GM12878 (cell line): ENCODE measurements around the gene AOPEP. TPM values are rescaled to one million over a fixed set of nuclear protein-coding genes. Genes with fewer than 3 reads are reported as not detected.

Experiments
- ATAC-seq: fragments of 200-7000 bp; cut with Tn5 transposase; 3 replicates; pipeline ENCODE4 v1.9.1; 2020; ENCODE audit warnings: mild to moderate bottlenecking, moderate library complexity
- BruUV-seq: library from RNA; stranded (reverse); fragments of 400-500 nt; replicated peaks from 2 replicates; lab custom pipeline; 2021; lab: Mats Ljungman, UMichigan
- CTCF ChIA-PET: fragments of 300-600 bp; sonication (Branson Sonifier 250); formaldehyde crosslinking; extraction: SDS; loops from one replicate; lab custom pipeline; 2021; ENCODE audit warnings: inconsistent platforms; lab: Yijun Ruan, JAX
- POLR2A ChIA-PET: fragments of 350-600 bp; formaldehyde crosslinking; extraction: SDS; loops from one replicate; lab custom pipeline; 2021; ENCODE audit warnings: inconsistent platforms; lab: Charles Lee
- RAD21 ChIA-PET: fragments of 300-600 bp; sonication (Branson Sonifier 250); formaldehyde crosslinking; loops from one replicate; lab custom pipeline; 2023; ENCODE audit warnings: antibody characterized with exemption; ENCODE audit not compliant: unreplicated experiment; lab: Charles Lee
- SMC1A ChIA-PET: fragments of 300-600 bp; sonication (Branson Sonifier 250); formaldehyde crosslinking; loops from one replicate; lab custom pipeline; 2023; ENCODE audit not compliant: unreplicated experiment, uncharacterized antibody; lab: Charles Lee
- DNase-seq: peaks from one replicate; pipeline ENCODE4 v3.0.0-alpha.2; 2011; ENCODE audit warnings: low read depth, low spot score
- FAIRE-seq: peaks from 3 replicates; lab custom pipeline; 2011; peaks lifted over from hg19 to GRCh38; lab: Jason Lieb, UNC
- H2AFZ ChIP-seq: 2 replicates; pipeline ENCODE4 v1.6.0; 2011; ENCODE audit warnings: low read depth, low read length, control low read depth; ENCODE audit not compliant: control insufficient read depth
- H3K27ac ChIP-seq: 2 replicates; pipeline ENCODE4 v1.5.1; 2011; ENCODE audit warnings: control low read depth; ENCODE audit not compliant: control insufficient read depth, insufficient read depth
- H3K27me3 ChIP-seq, 2 experiments: replicated peaks in 1 of 2; 2 replicates each; pipeline versions ENCODE4 v1.6.0 to v1.6.1; 2011; ENCODE audit warnings: low read length in 1 of 2; ENCODE audit not compliant: control insufficient read depth in 2 of 2, insufficient read depth in 2 of 2
- H3K36me3 ChIP-seq, 2 experiments: 2 replicates each; pipeline ENCODE4 v1.5.1; 2011; ENCODE audit warnings: low read length in 1 of 2; ENCODE audit not compliant: control insufficient read depth in 2 of 2, insufficient read depth in 2 of 2
- H3K4me1 ChIP-seq: 2 replicates; pipeline ENCODE4 v1.6.1; 2011; ENCODE audit warnings: mild to moderate bottlenecking, low read length, moderate library complexity, mixed read lengths; ENCODE audit not compliant: control insufficient read depth, insufficient read depth
- H3K4me2 ChIP-seq: 2 replicates; pipeline ENCODE4 v1.6.0; 2011; ENCODE audit warnings: control low read depth; ENCODE audit not compliant: control insufficient read depth, insufficient read depth
- H3K4me3 ChIP-seq: fragments of 200-600 bp; sonication (generic); 2 replicates; pipeline ENCODE4 v1.5.1; 2016
- H3K79me2 ChIP-seq: 2 replicates; pipeline ENCODE4 v1.6.0; 2011; ENCODE audit warnings: low read length; ENCODE audit not compliant: control insufficient read depth, insufficient read depth
- H3K9ac ChIP-seq: 2 replicates; pipeline ENCODE4 v1.8.0; 2011; ENCODE audit warnings: low read length, control low read depth, mixed read lengths; ENCODE audit not compliant: control insufficient read depth, insufficient read depth
- H3K9me3 ChIP-seq: replicated peaks from 3 replicates; pipeline ENCODE4 v1.5.1; 2011; ENCODE audit warnings: mild to moderate bottlenecking, low read length; ENCODE audit not compliant: control insufficient read depth, insufficient read depth
- H4K20me1 ChIP-seq: 2 replicates; pipeline ENCODE4 v1.6.0; 2011; ENCODE audit not compliant: control insufficient read depth, insufficient read depth
- ASH2L ChIP-seq: fragments of 300-600, 200-600 bp; sonication (generic); IDR thresholded peaks from 2 replicates; pipeline ENCODE4 v1.6.1; 2017; ENCODE audit warnings: low read depth, mild to moderate bottlenecking, borderline replicate concordance
- BACH1 ChIP-seq: fragments of 450-650 bp; IDR thresholded peaks from 2 replicates; pipeline ENCODE4 v1.6.1; 2017; ENCODE audit warnings: mild to moderate bottlenecking, borderline replicate concordance
- BCL11A ChIP-seq: IDR thresholded peaks from 2 replicates; pipeline ENCODE4 v1.6.1; 2011; ENCODE audit warnings: low read depth, low read length
- DPF2 ChIP-seq: fragments of 450-650 bp; IDR thresholded peaks from 2 replicates; pipeline ENCODE4 v1.6.1; 2017; ENCODE audit warnings: mild to moderate bottlenecking
- EP300 ChIP-seq, 2 experiments: fragments of 150-350 bp in 1 of 2; IDR thresholded peaks; 2 replicates each; pipeline ENCODE4 v1.6.1; 2011 to 2012; ENCODE audit warnings: low read depth in 2 of 2, low read length in 2 of 2, borderline replicate concordance in 1 of 2, improper control_type of control experiment in 1 of 2, inconsistent platforms in 1 of 2; ENCODE audit not compliant: control insufficient read depth in 1 of 2
- FOXM1 ChIP-seq: IDR thresholded peaks from 2 replicates; pipeline ENCODE4 v1.6.1; 2012; ENCODE audit warnings: low read depth, mild to moderate bottlenecking, inconsistent platforms, low read length, moderate library complexity
- MTA2 ChIP-seq: fragments of 450-650 bp; IDR thresholded peaks from 2 replicates; pipeline ENCODE4 v1.6.1; 2016; ENCODE audit warnings: low read depth, mild to moderate bottlenecking, moderate library complexity
- MYC ChIP-seq: IDR thresholded peaks from 2 replicates; pipeline ENCODE4 v1.6.1; 2011; ENCODE audit warnings: mild to moderate bottlenecking, low read length, moderate library complexity, inconsistent platforms; ENCODE audit not compliant: insufficient read depth, insufficient replicate concordance, insufficient read length, severe bottlenecking
- RAD21 ChIP-seq: IDR thresholded peaks from 2 replicates; pipeline ENCODE4 v1.6.1; 2011; ENCODE audit warnings: mild to moderate bottlenecking, low read depth, low read length, moderate library complexity; ENCODE audit not compliant: insufficient read depth
- ZBED1 ChIP-seq: IDR thresholded peaks from 2 replicates; pipeline ENCODE4 v1.6.1; 2016; ENCODE audit warnings: borderline replicate concordance
- ZNF24 ChIP-seq: fragments of 450-650 bp; IDR thresholded peaks from 2 replicates; pipeline ENCODE4 v1.6.1; 2017; ENCODE audit warnings: antibody characterized with exemption, mild to moderate bottlenecking
- ZSCAN29 ChIP-seq: fragments of 450-650 bp; IDR thresholded peaks from 2 replicates; pipeline ENCODE4 v1.6.1; 2017; ENCODE audit warnings: mild to moderate bottlenecking, moderate library complexity
- WGBS: methylation state at CpG from one replicate; pipeline ENCODE4 v1.1.6; 2016; ENCODE audit warnings: low lambda C conversion rate; ENCODE audit not compliant: insufficient replicate concordance, insufficient coverage; ENCODE audit errors: missing lambda C conversion rate; 5-methylcytosine and 5-hydroxymethylcytosine counted together
- in situ Hi-C: fragments of 300-500 bp; cut with MboI; formaldehyde crosslinking; loops from 9 replicates; pipeline ENCODE4 v1.14.3; 2018; ENCODE audit warnings: mixed read lengths
- intact Hi-C: fragments of 100-400 bp; cut with micrococcal nuclease; formaldehyde crosslinking; loops from one replicate; pipeline ENCODE4 v1.14.2; 2022; ENCODE audit not compliant: unreplicated experiment
- polyA plus RNA-seq, 11 experiments: library from polyadenylated mRNA; depleted of rRNA in 4 of 11; unstranded in 6 of 11; stranded (reverse) in 5 of 11; fragments of >200 nt; fragmentation: Nextera tagmentation in 4 of 11; fragmentation: Illumina TruSeq in 1 of 11; extraction: Ambion mirVana in 4 of 11; extraction: Trizol in 1 of 11; gene quantifications; 1 replicate in 1 of 11; 2 replicates in 10 of 11; pipeline versions ENCODE4 v1.2.1 to v1.2.3, GENCODE V29; 2011 to 2016; ENCODE audit warnings: inconsistent platforms in 2 of 11, missing spikeins in 2 of 11, low read depth in 1 of 11
- total RNA-seq, 4 experiments: library from RNA; depleted of rRNA in 3 of 4; stranded (reverse); fragments of >200 nt in 3 of 4; fragmentation: Illumina TruSeq in 1 of 4; extraction: Trizol in 1 of 4; gene quantifications; 2 replicates each; pipeline versions ENCODE4 v1.2.1 to v1.2.3, GENCODE V29; 2013 to 2021
- TF ChIP-seq, protein P1 (sequence below): fragments of 450-650 bp; IDR thresholded peaks from 2 replicates; pipeline ENCODE4 v1.6.1; 2017; ENCODE audit warnings: mild to moderate bottlenecking, moderate library complexity

The AOPEP gene
- total and polyA plus RNA-seq, 10 of the 15 experiments (the other 5 are each of a cell fraction or from before 2014, with no cell fraction given) = 2.3 to 16.9 (median 10.1) TPM

DNA sequence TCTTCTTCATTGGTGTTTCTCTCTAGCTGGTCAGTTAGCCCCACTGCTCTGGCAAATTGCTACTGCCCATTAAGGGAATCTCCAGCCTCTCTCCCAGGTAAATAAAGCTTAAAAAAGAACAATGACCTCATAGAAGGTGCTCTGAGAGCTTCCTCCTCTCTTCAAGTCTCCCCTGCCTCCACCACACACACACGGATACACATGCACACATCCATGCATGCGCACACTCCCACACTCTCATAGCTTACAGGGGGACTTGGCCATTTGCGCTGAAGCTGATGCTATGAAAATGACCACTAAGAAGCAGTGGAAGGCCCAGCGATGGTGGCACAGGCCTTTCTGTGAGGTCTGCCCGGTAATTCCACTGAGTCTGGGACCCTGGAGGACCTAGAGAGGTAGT lies 250.9 kb downstream of the AOPEP start (continued):
- TF ChIP-seq, protein P1, sequence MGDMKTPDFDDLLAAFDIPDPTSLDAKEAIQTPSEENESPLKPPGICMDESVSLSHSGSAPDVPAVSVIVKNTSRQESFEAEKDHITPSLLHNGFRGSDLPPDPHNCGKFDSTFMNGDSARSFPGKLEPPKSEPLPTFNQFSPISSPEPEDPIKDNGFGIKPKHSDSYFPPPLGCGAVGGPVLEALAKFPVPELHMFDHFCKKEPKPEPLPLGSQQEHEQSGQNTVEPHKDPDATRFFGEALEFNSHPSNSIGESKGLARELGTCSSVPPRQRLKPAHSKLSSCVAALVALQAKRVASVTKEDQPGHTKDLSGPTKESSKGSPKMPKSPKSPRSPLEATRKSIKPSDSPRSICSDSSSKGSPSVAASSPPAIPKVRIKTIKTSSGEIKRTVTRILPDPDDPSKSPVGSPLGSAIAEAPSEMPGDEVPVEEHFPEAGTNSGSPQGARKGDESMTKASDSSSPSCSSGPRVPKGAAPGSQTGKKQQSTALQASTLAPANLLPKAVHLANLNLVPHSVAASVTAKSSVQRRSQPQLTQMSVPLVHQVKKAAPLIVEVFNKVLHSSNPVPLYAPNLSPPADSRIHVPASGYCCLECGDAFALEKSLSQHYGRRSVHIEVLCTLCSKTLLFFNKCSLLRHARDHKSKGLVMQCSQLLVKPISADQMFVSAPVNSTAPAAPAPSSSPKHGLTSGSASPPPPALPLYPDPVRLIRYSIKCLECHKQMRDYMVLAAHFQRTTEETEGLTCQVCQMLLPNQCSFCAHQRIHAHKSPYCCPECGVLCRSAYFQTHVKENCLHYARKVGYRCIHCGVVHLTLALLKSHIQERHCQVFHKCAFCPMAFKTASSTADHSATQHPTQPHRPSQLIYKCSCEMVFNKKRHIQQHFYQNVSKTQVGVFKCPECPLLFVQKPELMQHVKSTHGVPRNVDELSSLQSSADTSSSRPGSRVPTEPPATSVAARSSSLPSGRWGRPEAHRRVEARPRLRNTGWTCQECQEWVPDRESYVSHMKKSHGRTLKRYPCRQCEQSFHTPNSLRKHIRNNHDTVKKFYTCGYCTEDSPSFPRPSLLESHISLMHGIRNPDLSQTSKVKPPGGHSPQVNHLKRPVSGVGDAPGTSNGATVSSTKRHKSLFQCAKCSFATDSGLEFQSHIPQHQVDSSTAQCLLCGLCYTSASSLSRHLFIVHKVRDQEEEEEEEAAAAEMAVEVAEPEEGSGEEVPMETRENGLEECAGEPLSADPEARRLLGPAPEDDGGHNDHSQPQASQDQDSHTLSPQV = no peak
- TF ChIP-seq MYC (no peak), MTA2 (no peak)

DNA sequence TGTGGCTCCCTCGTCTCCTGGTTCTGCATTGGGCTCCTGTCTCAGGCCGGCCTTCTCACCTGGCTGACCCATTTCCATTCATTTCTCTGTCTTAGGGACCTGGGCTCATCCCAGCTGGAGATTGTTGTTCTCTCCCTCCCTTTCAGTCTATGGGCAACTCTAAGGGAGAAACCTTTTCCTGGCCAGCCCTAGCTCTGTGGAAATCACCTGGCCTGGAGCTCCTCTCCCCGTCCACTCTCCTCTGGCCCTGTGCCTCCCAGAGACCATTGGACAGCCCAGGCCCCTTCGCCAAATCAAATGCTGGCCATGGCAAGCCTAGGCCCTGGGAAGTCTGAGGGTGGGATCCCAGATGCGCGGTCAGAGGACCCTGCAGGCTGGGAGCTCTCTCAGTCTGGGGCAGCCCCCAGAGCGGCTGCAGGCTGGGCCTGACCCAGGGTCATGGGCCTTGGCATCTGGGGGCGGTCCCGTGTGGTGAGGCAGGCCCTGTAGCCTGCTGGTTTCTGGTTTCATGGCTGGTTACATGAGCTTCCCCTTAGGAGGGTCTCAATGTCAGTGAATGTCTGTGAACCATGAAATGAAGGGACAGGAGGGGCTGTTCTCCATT lies 253.5 kb downstream of the AOPEP start:
- TF ChIP-seq ASH2L (no peak), ZBED1 (no peak), EP300 (IDR thresholded peaks at IDR 0.05; ENCODE audit: borderline replicate concordance in 1 of 2, control insufficient read depth in 1 of 2, low read depth in 2 of 2, low read length in 2 of 2) (no peak), BCL11A (no peak), DPF2 (no peak), ZSCAN29 (no peak), RAD21 (no peak), BACH1 (no peak), ZNF24 (no peak), FOXM1 (no peak)
- no peaks in the 10 kb centered on the region for H3K27me3 ChIP-seq
- H3K36me3 ChIP-seq = no peaks in the 10 kb centered on the region
- POLR2A ChIA-PET = no interaction called here
- no peaks in the 10 kb centered on the region for H3K9me3 ChIP-seq
- CTCF ChIA-PET = no interaction called here
- no peaks in the 10 kb centered on the region for H3K79me2 ChIP-seq
- H3K27ac ChIP-seq = no peak overlapping the region
- no peak overlapping the region for H2AFZ ChIP-seq
- DNase-seq = no peak
- H3K4me2 ChIP-seq = no peak overlapping the region
- no TSS peak for BruUV-seq
- SMC1A ChIA-PET = interaction anchor here (1.1 kb wide), 1 partner anchor 85 kb away, joined by 3 read pairs; no protein-coding TSS in a partner anchor
- RAD21 ChIA-PET = no interaction called here
- no peak overlapping the region for H3K4me3 ChIP-seq
- no peaks in the 10 kb centered on the region for H3K4me1 ChIP-seq
- no peak overlapping the region for H3K9ac ChIP-seq
- ATAC-seq = no peak
- no peaks in the 10 kb centered on the region for H4K20me1 ChIP-seq
- 79% methylated on average over 9 of the region's 9 CpGs for WGBS
- no peak for FAIRE-seq
- in situ Hi-C loops (no loop called here), intact Hi-C loops (no loop called here)
